Skin epidermis (tissue), 12 donors: ENCODE results near the gene SLC36A4.
"Not testable (repeated sequence)": the region's sequence is repeated elsewhere in the genome, so short reads cannot be mapped to it uniquely, and the experiment has no call there.

Experiments used
- H3K27ac ChIP-seq, 21 experiments: fragments of 200-600 bp; sonication (generic) in 11 of 21; one replicate each; pipeline ENCODE4 v1.5.0; 2020; ENCODE audit warnings: mild to moderate bottlenecking in 3 of 21, inconsistent platforms in 2 of 21, moderate library complexity in 2 of 21
- H3K4me3 ChIP-seq, 7 experiments: fragments of 200-600 bp; sonication (generic) in 2 of 7; one replicate each; pipeline ENCODE4 v1.5.0; 2020; ENCODE audit warnings: inconsistent platforms in 2 of 7, mild to moderate bottlenecking in 2 of 7, moderate library complexity in 1 of 7

The SLC36A4 gene

GRCh38 chr11:93131709-93132108 lies 66.1 kb downstream of the SLC36A4 start:
- Histone ChIP-seq H3K27ac (no peak overlapping the region), H3K4me3 (no peak overlapping the region)

- H3K27ac ChIP-seq: no peak overlapping the region
Observed at GRCh38 chr11:93128574-93128973, 69.2 kb downstream of the SLC36A4 start.

GRCh38 chr11:93123351-93123898 lies 74.4 kb downstream of the SLC36A4 start:
- H3K27ac ChIP-seq: no peak overlapping the region

More at GRCh38 chr11:93128574-93128973, 69.2 kb downstream of the SLC36A4 start:
- H3K4me3 ChIP-seq: no peak overlapping the region

GRCh38 chr11:93122535-93123235 lies 75.1 kb downstream of the SLC36A4 start:
- no peak overlapping the region for H3K27ac ChIP-seq

More at GRCh38 chr11:93123351-93123898, 74.4 kb downstream of the SLC36A4 start:
- H3K4me3 ChIP-seq: no peak overlapping the region

DNA sequence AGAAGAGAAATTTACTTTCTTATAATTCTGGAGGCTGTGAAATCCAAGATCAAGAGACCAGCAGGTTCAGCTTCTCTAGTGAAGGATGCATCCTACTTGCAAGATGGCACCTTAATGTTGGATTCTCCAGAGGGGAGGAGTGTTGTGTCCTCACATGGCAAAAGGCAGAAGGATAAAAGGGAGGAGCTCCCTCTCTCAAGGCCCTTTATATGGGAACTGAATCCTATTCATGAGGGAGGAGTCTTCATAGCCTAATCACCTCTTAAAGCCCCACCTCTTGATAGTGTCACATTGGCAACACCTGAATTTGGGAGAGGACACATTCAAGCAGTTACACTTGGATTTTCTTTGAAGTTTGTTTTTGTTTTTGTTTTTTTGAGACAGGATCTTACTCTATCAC lies 79.5 kb downstream of the SLC36A4 start:
- H3K27ac ChIP-seq: no peak overlapping the region
- no peak overlapping the region for H3K4me3 ChIP-seq

More at GRCh38 chr11:93122535-93123235, 75.1 kb downstream of the SLC36A4 start:
- no peak overlapping the region for H3K4me3 ChIP-seq

GRCh38 chr11:93117565-93117964 lies 80.2 kb downstream of the SLC36A4 start:
- H3K4me3 ChIP-seq: no peak overlapping the region
- no peak overlapping the region for H3K27ac ChIP-seq

DNA sequence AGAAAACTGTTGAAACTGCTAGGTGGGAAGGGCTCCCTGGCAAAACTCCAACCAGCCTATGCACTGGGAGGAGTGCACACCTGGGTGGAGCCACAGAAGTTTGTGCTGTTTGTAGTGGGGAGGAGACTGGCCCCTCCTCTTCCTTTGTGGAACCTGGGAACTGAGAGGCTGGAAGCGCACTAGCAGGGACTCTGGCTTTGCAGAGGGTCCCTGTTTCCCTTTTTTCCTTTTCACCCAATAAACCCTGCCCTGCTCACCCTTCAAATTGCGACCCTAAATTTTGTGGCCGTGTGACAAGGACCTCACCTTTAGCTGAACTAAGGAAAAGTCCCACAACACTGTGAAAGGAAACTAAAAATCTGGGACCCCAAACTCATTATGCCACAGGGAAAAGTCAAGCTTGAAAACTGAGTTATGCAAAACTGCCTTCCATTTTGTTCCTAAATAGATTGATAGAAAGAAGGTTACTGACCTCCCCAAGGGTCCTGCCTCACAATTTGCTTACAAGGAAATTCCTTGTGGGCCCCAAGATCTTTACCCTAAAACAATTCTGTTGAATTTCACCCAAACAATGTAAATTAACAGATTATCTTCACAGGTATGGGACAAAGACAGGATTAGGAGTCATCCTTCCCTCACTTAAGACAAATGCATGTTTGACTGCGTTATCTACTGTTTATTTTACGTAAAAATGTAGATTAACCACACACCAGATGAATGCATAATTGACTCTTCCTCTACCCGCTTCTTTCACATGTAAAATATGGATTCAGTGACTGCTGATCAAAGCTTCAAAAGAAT lies 81.0 kb downstream of the SLC36A4 start:
- Histone ChIP-seq H3K27ac (no peak overlapping the region), H3K4me3 (no peak overlapping the region)

GRCh38 chr11:93114304-93114703 lies 83.5 kb downstream of the SLC36A4 start:
- no peak overlapping the region for H3K27ac ChIP-seq
- H3K4me3 ChIP-seq: no peak overlapping the region

DNA sequence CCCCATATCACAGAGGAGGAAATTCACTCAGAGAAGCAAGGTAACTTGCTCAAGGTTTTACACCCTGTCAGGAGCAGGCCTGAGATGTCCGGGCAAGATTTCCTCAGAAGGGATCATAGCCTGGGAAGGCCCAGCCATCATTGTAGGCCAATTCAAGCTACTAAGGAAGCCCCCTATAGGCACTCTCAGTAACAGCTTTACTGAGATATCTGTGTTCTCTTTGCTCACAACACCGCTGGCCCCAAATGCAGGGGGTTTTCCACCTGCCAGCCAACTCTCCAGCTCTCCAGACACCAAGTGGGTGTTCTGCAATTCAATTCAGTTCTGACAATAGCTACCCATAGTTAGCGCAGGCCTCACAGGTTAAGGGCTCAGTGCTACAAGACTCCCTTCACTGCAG lies 84.0 kb downstream of the SLC36A4 start:
- H3K27ac ChIP-seq: no peak overlapping the region
- no peak overlapping the region for H3K4me3 ChIP-seq

DNA sequence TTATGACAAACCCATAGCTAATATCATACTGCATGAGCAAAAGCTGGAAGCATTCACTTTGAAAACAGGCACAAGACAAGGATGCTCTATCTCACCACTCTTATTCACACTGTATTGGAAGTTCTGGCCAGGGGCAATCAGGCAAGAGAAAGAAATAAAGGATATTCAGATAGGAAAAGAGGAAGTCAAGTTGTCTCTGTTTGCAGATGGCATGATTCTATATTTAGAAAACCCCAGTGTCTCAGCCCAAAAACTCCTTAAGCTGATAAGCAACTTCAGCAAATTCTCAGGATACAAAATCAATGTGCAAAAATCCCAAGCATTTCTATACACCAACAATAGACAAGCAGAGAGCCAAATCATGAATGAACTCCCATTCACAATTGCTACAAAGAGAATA lies 86.6 kb downstream of the SLC36A4 start:
- not testable (repeated sequence) for H3K4me3 ChIP-seq, H3K27ac ChIP-seq

- no peak overlapping the region for H3K27ac ChIP-seq
Observed at GRCh38 chr11:93100211-93100610, 97.6 kb downstream of the SLC36A4 start.

DNA sequence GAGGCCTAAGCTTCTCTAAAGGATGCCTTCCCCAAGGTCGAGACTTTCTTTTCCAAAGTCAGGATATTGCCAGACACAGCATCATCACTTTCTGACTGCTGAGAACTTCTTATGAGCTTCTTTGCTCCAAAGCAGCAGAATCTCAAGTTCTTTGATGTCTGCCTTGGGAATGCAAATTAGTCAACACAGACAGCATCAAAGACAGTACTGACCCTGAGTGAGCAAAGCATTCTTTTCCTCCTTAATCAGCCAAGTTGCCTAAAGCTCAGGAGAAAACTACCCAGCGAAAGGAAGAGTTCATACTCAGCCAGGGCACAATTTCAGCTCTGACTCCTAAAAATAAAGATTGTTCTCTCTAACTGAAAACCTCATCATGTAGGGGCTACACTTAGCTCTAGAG lies 98.0 kb downstream of the SLC36A4 start:
- no peak overlapping the region for H3K4me3 ChIP-seq
- no peak overlapping the region for H3K27ac ChIP-seq

More at GRCh38 chr11:93100211-93100610, 97.6 kb downstream of the SLC36A4 start:
- H3K4me3 ChIP-seq: no peak overlapping the region
